A549 (cell line): ENCODE measurements around the gene DOK1. TPM values are rescaled to one million over a fixed set of nuclear protein-coding genes. Genes with fewer than 3 reads are reported as not detected.

Experiments used
- ATAC-seq, 2 experiments: fragments of 200-7000 bp in 1 of 2; fragments of >200 bp in 1 of 2; cut with Nextera tagmentation in 1 of 2; cut with Tn5 transposase in 1 of 2; 3 replicates each; pipeline versions ENCODE4 v1.8.0 to v1.9.1; 2018 to 2020; ENCODE audit warnings: mild to moderate bottlenecking in 1 of 2, moderate library complexity in 1 of 2
- CTCF ChIA-PET: fragments of 300-600 bp; sonication (Branson Sonifier 250); formaldehyde crosslinking; extraction: SDS; loops from one replicate; lab custom pipeline; 2021; ENCODE audit warnings: antibody characterized with exemption, inconsistent platforms; lab: Yijun Ruan, JAX
- POLR2A ChIA-PET: fragments of 350-600 bp; formaldehyde crosslinking; extraction: SDS; loops from one replicate; lab custom pipeline; 2021; ENCODE audit warnings: antibody characterized with exemption, inconsistent platforms; lab: Yijun Ruan, JAX
- DNase-seq, 2 experiments: peaks; one replicate each; pipeline versions ENCODE4 v3.0.0 to v3.0.0-alpha.2; 2011 to 2016; ENCODE audit warnings: low read depth in 1 of 2, low spot score in 1 of 2
- FAIRE-seq: peaks from 2 replicates; lab custom pipeline; 2011; peaks lifted over from hg19 to GRCh38; lab: Jason Lieb, UNC
- H3K27ac ChIP-seq, 2 experiments: fragments of >200 bp; sonication (Bioruptor Twin); formaldehyde crosslinking; 3 replicates each; pipeline ENCODE4 v1.5.1; 2016 to 2017
- H3K4me1 ChIP-seq: fragments of >200 bp; sonication (Bioruptor Twin); formaldehyde crosslinking; 3 replicates; pipeline ENCODE4 v1.6.1; 2016
- H3K4me2 ChIP-seq: fragments of >200 bp; sonication (Bioruptor Twin); formaldehyde crosslinking; 3 replicates; pipeline ENCODE4 v1.6.1; 2016
- H3K4me3 ChIP-seq: fragments of >200 bp; sonication (Bioruptor Twin); formaldehyde crosslinking; 3 replicates; pipeline ENCODE4 v1.5.1; 2016
- H3K9me3 ChIP-seq: fragments of >200 bp; sonication (Bioruptor Twin); formaldehyde crosslinking; 3 replicates; pipeline ENCODE4 v1.6.1; 2016
- ATOH8 ChIP-seq: fragments of 250-450 bp; sonication (Bioruptor Pico); IDR thresholded peaks from 2 replicates; pipeline ENCODE4 v1.5.0; 2020; ENCODE audit warnings: low read depth, mild to moderate bottlenecking, moderate library complexity
- CBX2 ChIP-seq: fragments of 200-600 bp; sonication (generic); IDR thresholded peaks from 2 replicates; pipeline ENCODE4 v1.6.1; 2016; ENCODE audit warnings: low read depth, mild to moderate bottlenecking, borderline replicate concordance
- HEYL ChIP-seq: fragments of 250-450 bp; sonication (Bioruptor Pico); IDR thresholded peaks from 2 replicates; pipeline ENCODE4 v1.8.0; 2021; ENCODE audit warnings: mild to moderate bottlenecking, moderate library complexity
- HOXB13 ChIP-seq: fragments of 250-450 bp; sonication (Bioruptor Pico); IDR thresholded peaks from 2 replicates; pipeline ENCODE4 v1.5.0; 2020; ENCODE audit warnings: low read depth, mild to moderate bottlenecking, moderate library complexity
- MAFK ChIP-seq: fragments of 450-650 bp; IDR thresholded peaks from 2 replicates; pipeline ENCODE4 v1.6.1; 2014; ENCODE audit not compliant: partially characterized antibody
- MAZ ChIP-seq: fragments of 150-350 bp; IDR thresholded peaks from 2 replicates; pipeline ENCODE4 v1.6.1; 2014; ENCODE audit warnings: antibody characterized with exemption, low read depth, low read length, borderline replicate concordance
- NFE2L2 ChIP-seq: fragments of 150-350 bp; conservative IDR thresholded peaks from 2 replicates; pipeline ENCODE4 v1.6.1; 2014; ENCODE audit warnings: low read length
- NPAS2 ChIP-seq: fragments of 250-450 bp; sonication (Bioruptor Pico); IDR thresholded peaks from 2 replicates; pipeline ENCODE4 v1.8.0; 2022; ENCODE audit warnings: mild to moderate bottlenecking, moderate library complexity, borderline replicate concordance
- POLR2A ChIP-seq: IDR thresholded peaks from 2 replicates; pipeline ENCODE4 v1.6.1; 2012; ENCODE audit warnings: mild to moderate bottlenecking, low read length
- POLR2AphosphoS2 ChIP-seq: conservative IDR thresholded peaks from 2 replicates; pipeline ENCODE4 v1.6.1; 2012; ENCODE audit warnings: low read length, improper control_type of control experiment, inconsistent platforms
- TP53 ChIP-seq: fragments of 250-450 bp; sonication (Bioruptor Pico); IDR thresholded peaks from 2 replicates; pipeline ENCODE4 v1.5.0; 2021; ENCODE audit warnings: mild to moderate bottlenecking, moderate library complexity
- ZC3H11A ChIP-seq: fragments of 450-650 bp; IDR thresholded peaks from 2 replicates; pipeline ENCODE4 v1.6.1; 2014; ENCODE audit warnings: antibody characterized with exemption, mild to moderate bottlenecking
- WGBS: methylation state at CpG from one replicate; pipeline ENCODE4 v1.1.6; 2017; ENCODE audit errors: missing lambda C conversion rate; 5-methylcytosine and 5-hydroxymethylcytosine counted together
- polyA plus RNA-seq, 4 experiments: library from polyadenylated mRNA; depleted of rRNA in 3 of 4; stranded (reverse); fragments of >200 nt; fragmentation: RNase III in 1 of 4; extraction: RNeasy Plus Mini Kit Qiagen cat#74134 plus additional on column Dnase treatment in 1 of 4; gene quantifications; 2 replicates in 3 of 4; 3 replicates in 1 of 4; pipeline ENCODE4 v1.2.3, GENCODE V29; 2011 to 2017
- TF ChIP-seq, protein P1 (sequence below): fragments of 200-600 bp; sonication (generic); IDR thresholded peaks from 2 replicates; pipeline ENCODE4 v1.6.1; 2016; ENCODE audit warnings: antibody characterized with exemption, mild to moderate bottlenecking, moderate library complexity
- TF ChIP-seq, protein P2 (sequence below): IDR thresholded peaks from 2 replicates; pipeline ENCODE4 v1.6.1; 2012
- TF ChIP-seq, protein P3 (sequence below): fragments of 250-450 bp; sonication (Bioruptor Pico); IDR thresholded peaks from 2 replicates; pipeline ENCODE4 v1.5.0; 2021; ENCODE audit warnings: mild to moderate bottlenecking, moderate library complexity, borderline replicate concordance

Gene DOK1
- polyA plus RNA-seq, 2 of the 4 experiments (the other 2 are of a cell fraction): 4.0 to 5.0 TPM

DNA sequence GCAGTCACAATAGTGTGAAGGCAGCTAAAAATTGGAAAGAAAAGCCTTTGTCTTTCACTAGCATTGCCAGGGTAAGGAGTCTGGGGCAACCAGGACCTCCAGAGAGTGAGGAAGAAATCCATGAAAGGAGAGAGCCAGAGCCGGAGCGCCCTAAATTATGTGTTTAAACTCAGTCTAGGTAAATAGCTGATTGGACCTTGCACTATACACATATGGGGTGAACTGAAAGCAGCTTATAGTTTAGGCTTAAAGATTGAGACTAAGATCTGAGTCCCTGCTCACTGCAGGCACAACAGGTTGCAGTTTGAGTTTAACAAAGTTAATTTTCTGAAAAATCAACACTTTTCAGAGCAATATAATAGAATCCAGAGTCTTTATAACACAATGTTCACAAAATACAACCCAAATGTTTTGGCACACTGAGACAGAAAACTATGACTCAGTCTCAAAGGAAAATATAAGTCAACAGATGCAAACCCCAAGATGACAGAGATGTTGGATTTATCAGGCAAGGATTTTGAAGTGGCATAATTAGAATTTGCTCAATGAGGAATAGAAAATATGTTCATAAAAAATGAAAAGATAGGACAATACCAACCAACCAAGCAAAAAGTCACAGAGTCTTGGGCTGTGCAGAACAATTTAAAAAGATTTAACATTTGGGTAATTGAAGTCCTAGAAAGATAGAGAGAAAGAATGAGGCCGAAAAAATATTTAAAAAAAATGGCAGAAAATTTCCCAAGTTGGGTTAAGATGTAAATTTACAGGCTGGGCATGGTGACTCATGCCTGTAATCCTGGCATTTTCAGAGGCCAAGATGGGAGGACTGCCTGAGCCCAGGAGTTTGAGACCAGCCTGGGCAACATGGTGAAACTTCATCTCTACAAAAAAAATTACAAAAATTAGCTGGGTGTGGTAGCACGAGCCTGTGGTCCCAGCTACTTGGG is 39.6 kb downstream of the DOK1 start:
- Histone ChIP-seq H3K4me1 (no peaks in the 10 kb centered on the region), H3K4me2 (no peak overlapping the region), H3K27ac (no peak overlapping the region), H3K4me3 (no peak overlapping the region), H3K9me3 (no peaks in the 10 kb centered on the region)
- peak in 1 of 2 experiments; percentile 39; a peak in 1 of 6 replicates for ATAC-seq
- no peak for DNase-seq
- CTCF ChIA-PET: interaction anchor here (0.6 to 2.3 kb wide), 5 partner anchors 24 to 772 kb away, joined by 3 to 6 read pairs (median 3); partner anchors contain the start of gene PCGF1
- 14% methylated on average over 4 of the region's 4 CpGs for WGBS
- TF ChIP-seq, protein P1, sequence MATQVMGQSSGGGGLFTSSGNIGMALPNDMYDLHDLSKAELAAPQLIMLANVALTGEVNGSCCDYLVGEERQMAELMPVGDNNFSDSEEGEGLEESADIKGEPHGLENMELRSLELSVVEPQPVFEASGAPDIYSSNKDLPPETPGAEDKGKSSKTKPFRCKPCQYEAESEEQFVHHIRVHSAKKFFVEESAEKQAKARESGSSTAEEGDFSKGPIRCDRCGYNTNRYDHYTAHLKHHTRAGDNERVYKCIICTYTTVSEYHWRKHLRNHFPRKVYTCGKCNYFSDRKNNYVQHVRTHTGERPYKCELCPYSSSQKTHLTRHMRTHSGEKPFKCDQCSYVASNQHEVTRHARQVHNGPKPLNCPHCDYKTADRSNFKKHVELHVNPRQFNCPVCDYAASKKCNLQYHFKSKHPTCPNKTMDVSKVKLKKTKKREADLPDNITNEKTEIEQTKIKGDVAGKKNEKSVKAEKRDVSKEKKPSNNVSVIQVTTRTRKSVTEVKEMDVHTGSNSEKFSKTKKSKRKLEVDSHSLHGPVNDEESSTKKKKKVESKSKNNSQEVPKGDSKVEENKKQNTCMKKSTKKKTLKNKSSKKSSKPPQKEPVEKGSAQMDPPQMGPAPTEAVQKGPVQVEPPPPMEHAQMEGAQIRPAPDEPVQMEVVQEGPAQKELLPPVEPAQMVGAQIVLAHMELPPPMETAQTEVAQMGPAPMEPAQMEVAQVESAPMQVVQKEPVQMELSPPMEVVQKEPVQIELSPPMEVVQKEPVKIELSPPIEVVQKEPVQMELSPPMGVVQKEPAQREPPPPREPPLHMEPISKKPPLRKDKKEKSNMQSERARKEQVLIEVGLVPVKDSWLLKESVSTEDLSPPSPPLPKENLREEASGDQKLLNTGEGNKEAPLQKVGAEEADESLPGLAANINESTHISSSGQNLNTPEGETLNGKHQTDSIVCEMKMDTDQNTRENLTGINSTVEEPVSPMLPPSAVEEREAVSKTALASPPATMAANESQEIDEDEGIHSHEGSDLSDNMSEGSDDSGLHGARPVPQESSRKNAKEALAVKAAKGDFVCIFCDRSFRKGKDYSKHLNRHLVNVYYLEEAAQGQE: no peak
- no peak for TF ChIP-seq POLR2AphosphoS2
- no peak for TF ChIP-seq POLR2A
- TF ChIP-seq HEYL (CRISPR knock-in tag): no peak
- TF ChIP-seq MAZ: no peak
- TF ChIP-seq TP53: no peak
- no peak for TF ChIP-seq ATOH8 (CRISPR knock-in tag)
- no peak for TF ChIP-seq CBX2
- no peak for FAIRE-seq
- POLR2A ChIA-PET: no interaction called here

DNA sequence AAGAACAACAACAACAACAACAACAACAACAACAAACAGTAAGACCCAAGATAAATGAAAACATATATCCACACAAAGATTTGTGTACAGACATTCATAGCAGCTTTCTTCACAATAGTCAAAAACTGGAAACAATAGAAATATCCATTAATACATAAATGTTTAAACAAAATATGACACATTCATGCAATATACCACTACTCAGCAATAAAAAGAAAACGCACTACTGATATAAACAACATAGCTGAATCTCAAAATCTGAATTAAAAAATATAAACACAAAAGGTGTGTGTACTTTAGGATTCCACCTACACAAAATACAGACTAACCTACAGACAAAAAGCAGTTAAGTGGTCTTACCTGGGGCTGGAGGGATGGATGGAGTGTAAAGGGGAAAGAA is 42.1 kb downstream of the DOK1 start:
- H3K9me3 ChIP-seq: no peaks in the 10 kb centered on the region
- TF ChIP-seq NFE2L2 (no peak), ZC3H11A (no peak), NPAS2 (no peak), HOXB13 (CRISPR knock-in tag) (no peak), CBX2 (no peak), MAFK (peak; percentile 53)
- TF ChIP-seq, protein P2, sequence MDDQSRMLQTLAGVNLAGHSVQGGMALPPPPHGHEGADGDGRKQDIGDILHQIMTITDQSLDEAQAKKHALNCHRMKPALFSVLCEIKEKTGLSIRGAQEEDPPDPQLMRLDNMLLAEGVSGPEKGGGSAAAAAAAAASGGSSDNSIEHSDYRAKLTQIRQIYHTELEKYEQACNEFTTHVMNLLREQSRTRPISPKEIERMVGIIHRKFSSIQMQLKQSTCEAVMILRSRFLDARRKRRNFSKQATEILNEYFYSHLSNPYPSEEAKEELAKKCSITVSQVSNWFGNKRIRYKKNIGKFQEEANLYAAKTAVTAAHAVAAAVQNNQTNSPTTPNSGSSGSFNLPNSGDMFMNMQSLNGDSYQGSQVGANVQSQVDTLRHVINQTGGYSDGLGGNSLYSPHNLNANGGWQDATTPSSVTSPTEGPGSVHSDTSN: no peak
- TF ChIP-seq, protein P3, sequence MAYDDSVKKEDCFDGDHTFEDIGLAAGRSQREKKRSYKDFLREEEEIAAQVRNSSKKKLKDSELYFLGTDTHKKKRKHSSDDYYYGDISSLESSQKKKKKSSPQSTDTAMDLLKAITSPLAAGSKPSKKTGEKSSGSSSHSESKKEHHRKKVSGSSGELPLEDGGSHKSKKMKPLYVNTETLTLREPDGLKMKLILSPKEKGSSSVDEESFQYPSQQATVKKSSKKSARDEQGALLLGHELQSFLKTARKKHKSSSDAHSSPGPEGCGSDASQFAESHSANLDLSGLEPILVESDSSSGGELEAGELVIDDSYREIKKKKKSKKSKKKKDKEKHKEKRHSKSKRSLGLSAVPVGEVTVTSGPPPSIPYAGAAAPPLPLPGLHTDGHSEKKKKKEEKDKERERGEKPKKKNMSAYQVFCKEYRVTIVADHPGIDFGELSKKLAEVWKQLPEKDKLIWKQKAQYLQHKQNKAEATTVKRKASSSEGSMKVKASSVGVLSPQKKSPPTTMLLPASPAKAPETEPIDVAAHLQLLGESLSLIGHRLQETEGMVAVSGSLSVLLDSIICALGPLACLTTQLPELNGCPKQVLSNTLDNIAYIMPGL: no peak
- FAIRE-seq (no peak), DNase-seq (no peak), ATAC-seq (no peak)
- WGBS: 10% methylated on average over 1 of the region's 1 CpG
- ChIA-PET CTCF (interaction anchor here (0.5 to 7.8 kb wide), 3 partner anchors 9 to 1704 kb away, joined by 3 to 73 read pairs (median 3); no protein-coding TSS in a partner anchor), POLR2A (no interaction called here)
- H3K4me1 ChIP-seq: no peaks in the 10 kb centered on the region
- H3K4me2 ChIP-seq: no peak overlapping the region
- no peak overlapping the region for H3K4me3 ChIP-seq
- H3K27ac ChIP-seq: no peak overlapping the region
